ENCODE data around the gene ETV6. TPM values are rescaled to one million over a fixed set of nuclear protein-coding genes. Genes with fewer than 3 reads are reported as not detected.

The ETV6 gene
- total RNA-seq, 1 experiment from 2014 or later = 17.2 TPM

- CTCF ChIA-PET = no interaction called here
- Histone ChIP-seq H3K9me3 (ENCODE audit: control insufficient read depth, insufficient read depth, low read depth, low read length) (no peaks in the 10 kb centered on the region), H3K36me3 (ENCODE audit: control insufficient read depth, insufficient read depth, low read length) (no peaks in the 10 kb centered on the region), H3K4me1 (ENCODE audit: control insufficient read depth, insufficient read depth, low read length) (no peaks in the 10 kb centered on the region), H3K27me3 (ENCODE audit: control insufficient read depth, insufficient read depth, low read length) (no peaks in the 10 kb centered on the region), H3K27ac (ENCODE audit: low read length) (no peak overlapping the region), H3K4me3 (ENCODE audit: low read depth in 2 of 2, low read length in 2 of 2) (no peak overlapping the region)
- DNase-seq (ENCODE audit: low read depth, low spot score) = no peak
- TF ChIP-seq TCF7L2 (IDR thresholded peaks at IDR 0.05; ENCODE audit: low read depth, low read length) (no peak), REST (IDR thresholded peaks at IDR 0.05; ENCODE audit: insufficient read depth in 1 of 2, low read depth in 2 of 2, low read length in 1 of 2) (no peak), POLR2AphosphoS5 (IDR thresholded peaks at IDR 0.05; ENCODE audit: low read depth, low read length) (no peak), CTCF (IDR thresholded peaks at IDR 0.05) (no peak), SIN3A (IDR thresholded peaks at IDR 0.05; ENCODE audit: borderline replicate concordance, insufficient read depth, low read depth, low read length) (no peak)
- no TSS peak for BruUV-seq (replicated peaks)
- ATAC-seq = no peak
- in situ Hi-C loops (cut with HindIII; ENCODE audit: low pct_unique_long_range_greater_than_20kb, low sequenced_read_pairs) = no loop called here
- POLR2A ChIA-PET = no interaction called here
- intact Hi-C loops (cut with micrococcal nuclease; ENCODE audit: unreplicated experiment) = no loop called here
Measured at GRCh38 chr12:11712491-11712890, 63.0 kb downstream of the ETV6 start.

GRCh38 chr12:11713202-11713601, 63.7 kb downstream of the ETV6 start:
- no peak for TF ChIP-seq POLR2AphosphoS5 (IDR thresholded peaks at IDR 0.05; ENCODE audit: low read depth, low read length)
- TF ChIP-seq SIN3A (IDR thresholded peaks at IDR 0.05; ENCODE audit: borderline replicate concordance, insufficient read depth, low read depth, low read length) = no peak
- ChIA-PET POLR2A (no interaction called here), CTCF (no interaction called here)
- Histone ChIP-seq H3K9me3 (ENCODE audit: control insufficient read depth, insufficient read depth, low read depth, low read length) (no peaks in the 10 kb centered on the region), H3K27me3 (ENCODE audit: control insufficient read depth, insufficient read depth, low read length) (no peaks in the 10 kb centered on the region), H3K4me3 (ENCODE audit: low read depth in 2 of 2, low read length in 2 of 2) (no peak overlapping the region), H3K27ac (ENCODE audit: low read length) (no peak overlapping the region), H3K36me3 (ENCODE audit: control insufficient read depth, insufficient read depth, low read length) (no peaks in the 10 kb centered on the region), H3K4me1 (ENCODE audit: control insufficient read depth, insufficient read depth, low read length) (no peaks in the 10 kb centered on the region)
- in situ Hi-C loops (cut with HindIII; ENCODE audit: low pct_unique_long_range_greater_than_20kb, low sequenced_read_pairs) (no loop called here), intact Hi-C loops (cut with micrococcal nuclease; ENCODE audit: unreplicated experiment) (no loop called here)
- no peak for DNase-seq (ENCODE audit: low read depth, low spot score)
- no peak for ATAC-seq
- no TSS peak for BruUV-seq (replicated peaks)

GRCh38 chr12:11714626-11715025, 65.2 kb downstream of the ETV6 start:
- no peak overlapping the region for H3K27ac ChIP-seq (ENCODE audit: low read length)
- POLR2A ChIA-PET = no interaction called here
- DNase-seq (ENCODE audit: low read depth, low spot score) = no peak

More at GRCh38 chr12:11714626-11715025, 65.2 kb downstream of the ETV6 start:
- H3K4me3 ChIP-seq (ENCODE audit: low read depth in 2 of 2, low read length in 2 of 2) = no peak overlapping the region
- no peaks in the 10 kb centered on the region for H3K9me3 ChIP-seq (ENCODE audit: control insufficient read depth, insufficient read depth, low read depth, low read length)
- no peaks in the 10 kb centered on the region for H3K36me3 ChIP-seq (ENCODE audit: control insufficient read depth, insufficient read depth, low read length)
- H3K27me3 ChIP-seq (ENCODE audit: control insufficient read depth, insufficient read depth, low read length) = no peaks in the 10 kb centered on the region
- in situ Hi-C loops (cut with HindIII; ENCODE audit: low pct_unique_long_range_greater_than_20kb, low sequenced_read_pairs) (no loop called here), intact Hi-C loops (cut with micrococcal nuclease; ENCODE audit: unreplicated experiment) (no loop called here)
- no TSS peak for BruUV-seq (replicated peaks)
- CTCF ChIA-PET = no interaction called here
- H3K4me1 ChIP-seq (ENCODE audit: control insufficient read depth, insufficient read depth, low read length) = no peaks in the 10 kb centered on the region
- no peak for TF ChIP-seq CTCF (IDR thresholded peaks at IDR 0.05)
- no peak for TF ChIP-seq SIN3A (IDR thresholded peaks at IDR 0.05; ENCODE audit: borderline replicate concordance, insufficient read depth, low read depth, low read length)
- no peak for TF ChIP-seq POLR2AphosphoS5 (IDR thresholded peaks at IDR 0.05; ENCODE audit: low read depth, low read length)
- no peak for TF ChIP-seq REST (IDR thresholded peaks at IDR 0.05; ENCODE audit: insufficient read depth in 1 of 2, low read depth in 2 of 2, low read length in 1 of 2)
- TF ChIP-seq TCF7L2 (IDR thresholded peaks at IDR 0.05; ENCODE audit: low read depth, low read length) = no peak
- ATAC-seq = no peak

All from Panc1 (cell line).